Sciatic nerve (tissue), 2 donors: ENCODE data around the gene FKBP1C. TPM values are rescaled to one million over a fixed set of nuclear protein-coding genes. Genes with fewer than 3 reads are reported as not detected.

Source experiments
- ATAC-seq: fragments of 200-7000 bp; cut with Tn5 transposase; one replicate; pipeline ENCODE4 v1.9.1; 2020; ENCODE audit warnings: mild to moderate bottlenecking, moderate library complexity
- DNase-seq: peaks from one replicate; pipeline ENCODE4 v3.0.0-alpha.2; 2020; ENCODE audit warnings: low spot score
- intact Hi-C: fragments of 100-400 bp; cut with DNase I; formaldehyde crosslinking; loops from one replicate; pipeline ENCODE4 v1.14.2; 2022
- total RNA-seq: library from RNA; stranded (reverse); fragmentation: NEBNext Ultra II Directional; extraction: Animal tissue kit (Norgen Biotek cat#: 25700); gene quantifications from one replicate; pipeline ENCODE4 v1.2.1, GENCODE V29; 2021
- donor health status: DM: no; HTN: no; CAD: no.
- donor health status: DM: no; HTN: no; CAD: no.

The FKBP1C gene
- total RNA-seq, 1 donor from 2014 or later: 0.89 TPM

- DNase-seq (no peak), ATAC-seq (no peak)
- intact Hi-C loops: no loop called here
Observed at GRCh38 chr6:63249875-63250482, 38.7 kb downstream of the FKBP1C start.

- intact Hi-C loops: no loop called here
- ATAC-seq (no peak), DNase-seq (no peak)
Observed at GRCh38 chr6:63259153-63259552, 47.9 kb downstream of the FKBP1C start.

- intact Hi-C loops: no loop called here
- no peak for DNase-seq
- ATAC-seq: no peak
Observed at GRCh38 chr6:63261820-63262219, 50.6 kb downstream of the FKBP1C start.

Other genes starting within 250 kb of the FKBP1C start
- gene LGSN, start 108.5 kb downstream of the FKBP1C start, total RNA-seq: not detected